NCI-H1694 (cell line): ENCODE measurements around the gene MOB1B.
A peak's percentile ranks its signal among the peaks of the same experiment; 100 is the strongest.
"Not testable (repeated sequence)": the region's sequence is repeated elsewhere in the genome, so short reads cannot be mapped to it uniquely, and the experiment has no call there.

ENCODE experiments used
- DNase-seq: peaks from one replicate; lab custom pipeline; 2025; lab: John Stamatoyannopoulos, UW

Gene MOB1B

GRCh38 chr4:70901984-70902576 lies at the start of gene MOB1B:
MOB1B (plus strand) TSS chr4:70902369; CDS start chr4:70902537, 168 bp downstream.
- DNase-seq: peak; percentile 68

DNA sequence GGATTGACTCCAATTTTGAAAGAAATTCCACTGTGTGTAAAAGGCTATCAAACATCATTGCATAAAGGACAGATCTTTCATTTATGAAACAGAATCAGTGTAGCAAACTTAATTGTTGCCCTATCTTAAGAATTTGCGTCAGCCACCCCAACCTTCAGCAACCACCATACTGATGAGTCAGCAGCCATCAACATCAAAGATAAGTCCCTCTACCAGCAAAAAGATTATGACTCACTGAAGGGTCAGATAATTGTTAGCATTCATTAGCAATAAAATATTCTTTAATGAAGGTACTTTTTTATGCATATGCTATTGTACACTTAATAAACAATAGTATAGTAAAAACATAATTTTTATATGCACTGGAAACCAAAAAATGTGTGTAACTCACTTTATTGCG lies 46.7 kb upstream of the MOB1B start:
- DNase-seq: no peak

- DNase-seq: no peak
These were observed 43.7 kb upstream of the MOB1B start for GRCh38 chr4:70858454-70858853.

- DNase-seq: no peak
These were observed 43.1 kb upstream of the MOB1B start for GRCh38 chr4:70859066-70859465.

- no peak for DNase-seq
These were observed 38.9 kb upstream of the MOB1B start for GRCh38 chr4:70863099-70863790.

GRCh38 chr4:70868778-70869177 lies 33.4 kb upstream of the MOB1B start:
- DNase-seq: no peak

GRCh38 chr4:70873216-70873615 lies 29.0 kb upstream of the MOB1B start:
- no peak for DNase-seq

DNA sequence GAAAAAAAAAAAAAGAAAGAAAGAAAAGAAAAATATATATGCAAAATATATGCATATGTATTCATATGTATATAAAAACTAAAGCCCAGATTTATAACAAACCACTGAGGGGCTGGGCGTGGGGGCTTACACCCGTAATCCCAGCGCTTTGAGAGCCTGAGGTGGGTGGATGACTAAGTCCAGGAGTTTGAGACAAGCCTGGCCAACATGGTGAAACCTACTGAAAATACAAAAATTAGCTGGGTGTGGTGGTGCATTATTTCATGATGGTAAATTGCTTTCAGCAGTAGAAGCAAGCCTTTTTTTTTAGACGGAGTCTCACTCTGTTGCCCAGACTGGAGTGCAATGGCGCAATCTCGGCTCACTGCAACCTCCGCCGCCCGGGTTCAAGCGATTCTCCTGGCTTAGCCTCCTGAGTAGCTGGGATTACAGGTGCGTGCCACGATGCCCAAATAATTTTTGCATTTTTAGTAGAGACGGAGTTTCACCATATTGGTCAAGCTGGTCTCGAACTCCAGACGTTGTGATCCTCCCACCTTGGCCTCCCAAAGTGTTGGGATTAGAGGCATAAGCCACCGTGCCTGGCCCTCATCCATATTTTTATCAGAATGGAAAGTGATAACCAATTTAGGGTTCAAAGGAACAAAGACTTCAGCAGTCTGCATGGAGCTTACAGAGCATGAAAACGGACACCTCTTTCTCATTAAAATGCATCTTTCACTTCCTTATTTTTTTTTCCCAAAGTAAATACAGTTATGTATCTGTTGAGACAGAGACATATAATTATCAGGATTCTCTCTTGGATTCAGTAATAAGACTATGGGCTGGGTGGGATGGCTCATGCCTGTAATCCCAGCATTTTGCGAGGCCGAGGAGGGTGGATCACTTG lies 27.7 kb upstream of the MOB1B start:
- no peak for DNase-seq

- no peak for DNase-seq
These were observed 24.6 kb upstream of the MOB1B start for GRCh38 chr4:70877556-70877955.

GRCh38 chr4:70880739-70881138 lies 21.4 kb upstream of the MOB1B start:
- no peak for DNase-seq

DNA sequence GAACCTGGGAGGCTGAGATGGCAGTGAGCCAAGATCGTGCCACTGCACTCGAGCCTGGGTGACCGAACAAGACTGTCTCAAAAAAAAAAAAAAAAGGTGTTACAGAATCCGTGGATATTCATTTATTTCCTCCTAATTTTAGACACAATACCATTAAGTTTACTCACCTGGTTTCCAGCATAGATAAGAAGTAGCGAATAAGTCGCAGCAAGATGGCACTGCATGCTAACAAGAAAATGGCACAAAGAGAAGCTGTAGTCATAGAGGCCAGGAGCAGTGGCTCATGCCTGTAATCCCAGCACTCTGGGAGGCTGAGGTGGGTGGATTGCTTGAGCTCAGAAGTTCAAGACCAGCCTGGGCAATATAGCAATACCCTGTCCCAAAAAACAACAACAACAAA lies 17.0 kb upstream of the MOB1B start:
- no peak for DNase-seq

- no peak for DNase-seq
These were observed 9.9 kb upstream of the MOB1B start for GRCh38 chr4:70892086-70892769.

- no peak for DNase-seq
These were observed 8.4 kb upstream of the MOB1B start for GRCh38 chr4:70893790-70894189.

DNA sequence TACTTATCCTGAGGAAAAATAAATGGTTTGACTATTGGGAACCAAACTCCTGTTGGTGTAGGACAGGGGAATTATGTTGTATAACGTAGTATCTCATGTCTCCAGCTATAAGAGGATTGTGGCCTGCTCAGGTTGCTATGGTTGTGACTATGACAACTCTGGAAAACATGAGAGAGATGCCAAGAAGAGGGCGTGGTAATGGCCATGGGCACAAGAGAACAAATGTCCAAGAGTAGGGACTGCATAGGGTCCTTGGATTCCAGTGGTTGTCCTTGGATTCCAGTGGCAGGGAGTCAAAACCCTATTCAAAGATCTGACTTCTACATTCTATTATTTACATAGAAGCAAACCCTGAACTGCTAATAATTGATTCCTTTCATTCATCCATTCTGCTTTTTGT lies 6.8 kb upstream of the MOB1B start:
- no peak for DNase-seq

- peak; percentile 56 for DNase-seq
These were observed 6.2 kb upstream of the MOB1B start for GRCh38 chr4:70895811-70896491.

GRCh38 chr4:70898581-70898980 lies 3.6 kb upstream of the MOB1B start:
- not testable (repeated sequence) for DNase-seq

- no peak for DNase-seq
These were observed 574 bp upstream of the MOB1B start for GRCh38 chr4:70901607-70901983.

- no peak for DNase-seq
These were observed 565 bp downstream of the MOB1B start for GRCh38 chr4:70902577-70903290.

GRCh38 chr4:70903291-70903603 lies 1.1 kb downstream of the MOB1B start:
- DNase-seq: no peak

DNA sequence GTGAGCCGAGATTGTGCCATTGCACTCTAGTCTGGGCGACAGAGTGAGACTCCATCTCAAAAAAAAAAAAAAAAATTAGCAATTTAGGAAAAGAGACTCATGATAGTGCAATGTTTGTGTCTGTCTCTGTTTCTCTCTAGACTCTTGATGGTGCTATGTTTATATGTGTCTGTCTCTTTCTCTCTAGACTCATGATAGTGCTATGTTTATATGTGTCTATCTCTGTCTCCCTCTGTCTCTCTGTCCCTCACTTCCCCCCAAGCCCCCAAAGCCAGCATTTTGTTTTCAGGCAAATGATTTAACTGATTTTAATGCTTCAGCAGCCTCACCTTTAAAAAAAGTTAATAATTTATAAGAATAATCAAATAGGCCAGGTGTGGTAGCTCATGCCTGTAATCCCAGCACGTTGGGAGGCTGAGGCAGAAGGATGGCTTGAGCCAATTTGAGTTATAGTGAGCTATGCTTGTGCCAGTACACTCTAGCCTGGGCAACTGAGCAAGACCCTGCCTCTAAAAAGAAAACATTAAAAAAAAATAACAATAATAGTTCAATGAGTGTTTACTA lies 6.9 kb downstream of the MOB1B start:
- no peak for DNase-seq

DNA sequence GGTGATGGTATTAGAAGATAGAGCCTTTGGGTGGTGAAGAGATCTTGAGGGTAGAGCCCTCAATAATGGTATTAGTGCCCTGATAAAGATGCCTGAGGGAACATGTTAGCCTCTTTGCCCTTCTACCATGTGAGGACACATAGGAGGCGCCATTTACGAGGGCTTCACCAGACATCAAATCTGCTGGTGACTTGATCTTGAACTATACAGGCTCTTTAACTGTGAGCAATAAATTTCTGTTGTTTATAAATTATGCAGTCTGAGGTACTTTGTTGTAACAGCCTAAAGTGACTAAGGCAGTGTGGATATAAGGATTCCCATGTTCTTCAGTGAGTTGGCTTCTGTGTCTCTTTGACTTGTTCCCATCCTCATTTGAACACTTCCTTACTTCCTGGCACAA lies 11.8 kb downstream of the MOB1B start:
- DNase-seq: no peak
